BE2C (cell line): ENCODE data around the gene SETD2.

Source experiments
- DNase-seq: peaks from one replicate; pipeline ENCODE4 v3.0.0-alpha.2; 2020
- H3K27me3 ChIP-seq: fragments of 250-450 bp; sonication (Bioruptor Pico); 2 replicates; pipeline ENCODE4 v1.5.1; 2020; ENCODE audit warnings: mild to moderate bottlenecking
- H3K36me3 ChIP-seq: fragments of 250-450 bp; sonication (Bioruptor Pico); 2 replicates; pipeline ENCODE4 v1.5.1; 2020; ENCODE audit warnings: mild to moderate bottlenecking
- H3K4me1 ChIP-seq: fragments of 250-450 bp; sonication (Bioruptor Pico); 2 replicates; pipeline ENCODE4 v1.5.1; 2020
- H3K4me3 ChIP-seq: 2 replicates; pipeline ENCODE4 v1.5.1; 2011; ENCODE audit warnings: low read depth, low read length
- H3K9me3 ChIP-seq: fragments of 250-450 bp; sonication (Bioruptor Pico); 2 replicates; pipeline ENCODE4 v1.5.1; 2020
- TF ChIP-seq, protein P1 (sequence below): IDR thresholded peaks from 2 replicates; pipeline ENCODE4 v1.5.1; 2012; ENCODE audit warnings: mild to moderate bottlenecking, low read depth, low read length

The SETD2 gene

DNA sequence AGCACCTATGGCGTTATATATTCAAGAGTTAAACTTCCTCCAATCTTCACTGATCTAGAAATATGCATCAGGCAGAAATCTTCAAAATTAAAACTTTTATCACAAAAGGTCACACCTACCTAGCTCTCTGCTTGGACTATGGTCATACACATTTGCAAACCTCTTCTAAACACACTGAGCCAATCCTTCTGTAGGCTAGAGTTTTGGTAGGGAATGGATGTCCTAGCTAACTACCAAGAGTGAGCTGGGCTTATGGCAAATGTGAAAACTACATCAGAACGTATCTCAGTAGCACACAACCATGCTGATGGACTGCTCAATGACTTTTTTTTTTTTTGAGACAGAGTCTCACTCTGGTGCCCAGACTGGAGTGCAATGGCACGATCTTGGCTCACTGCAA, 29.6 kb downstream of the SETD2 start:
- Histone ChIP-seq H3K4me3 (no peak overlapping the region), H3K4me1 (no peaks in the 10 kb centered on the region), H3K36me3 (no peaks in the 10 kb centered on the region), H3K27me3 (no peaks in the 10 kb centered on the region), H3K9me3 (no peaks in the 10 kb centered on the region)
- no peak for DNase-seq
- TF ChIP-seq, protein P1, sequence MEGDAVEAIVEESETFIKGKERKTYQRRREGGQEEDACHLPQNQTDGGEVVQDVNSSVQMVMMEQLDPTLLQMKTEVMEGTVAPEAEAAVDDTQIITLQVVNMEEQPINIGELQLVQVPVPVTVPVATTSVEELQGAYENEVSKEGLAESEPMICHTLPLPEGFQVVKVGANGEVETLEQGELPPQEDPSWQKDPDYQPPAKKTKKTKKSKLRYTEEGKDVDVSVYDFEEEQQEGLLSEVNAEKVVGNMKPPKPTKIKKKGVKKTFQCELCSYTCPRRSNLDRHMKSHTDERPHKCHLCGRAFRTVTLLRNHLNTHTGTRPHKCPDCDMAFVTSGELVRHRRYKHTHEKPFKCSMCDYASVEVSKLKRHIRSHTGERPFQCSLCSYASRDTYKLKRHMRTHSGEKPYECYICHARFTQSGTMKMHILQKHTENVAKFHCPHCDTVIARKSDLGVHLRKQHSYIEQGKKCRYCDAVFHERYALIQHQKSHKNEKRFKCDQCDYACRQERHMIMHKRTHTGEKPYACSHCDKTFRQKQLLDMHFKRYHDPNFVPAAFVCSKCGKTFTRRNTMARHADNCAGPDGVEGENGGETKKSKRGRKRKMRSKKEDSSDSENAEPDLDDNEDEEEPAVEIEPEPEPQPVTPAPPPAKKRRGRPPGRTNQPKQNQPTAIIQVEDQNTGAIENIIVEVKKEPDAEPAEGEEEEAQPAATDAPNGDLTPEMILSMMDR, result no peak

DNA sequence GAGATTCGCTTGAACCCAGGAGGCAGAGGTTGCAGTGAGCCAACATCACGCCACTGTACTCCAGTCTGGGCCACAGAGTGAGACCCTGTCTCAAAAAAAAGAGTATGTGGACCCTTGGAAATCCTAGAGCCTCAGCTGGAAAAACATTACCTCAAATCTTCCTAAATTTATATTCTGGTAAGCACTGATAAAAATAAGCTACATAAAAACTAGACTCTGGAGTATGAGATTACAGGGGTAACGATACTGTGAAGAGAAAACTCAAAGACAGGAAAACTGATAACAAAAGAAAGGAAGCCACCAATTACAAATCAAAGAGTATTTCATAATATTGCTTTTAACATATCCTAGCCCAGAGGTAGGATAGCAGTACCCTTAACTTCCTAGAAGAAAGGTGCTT, 30.3 kb downstream of the SETD2 start:
- Histone ChIP-seq H3K4me3 (no peak overlapping the region), H3K36me3 (no peaks in the 10 kb centered on the region), H3K27me3 (no peaks in the 10 kb centered on the region), H3K4me1 (no peaks in the 10 kb centered on the region), H3K9me3 (no peaks in the 10 kb centered on the region)
- TF ChIP-seq, protein P1, result no peak
- no peak for DNase-seq

DNA sequence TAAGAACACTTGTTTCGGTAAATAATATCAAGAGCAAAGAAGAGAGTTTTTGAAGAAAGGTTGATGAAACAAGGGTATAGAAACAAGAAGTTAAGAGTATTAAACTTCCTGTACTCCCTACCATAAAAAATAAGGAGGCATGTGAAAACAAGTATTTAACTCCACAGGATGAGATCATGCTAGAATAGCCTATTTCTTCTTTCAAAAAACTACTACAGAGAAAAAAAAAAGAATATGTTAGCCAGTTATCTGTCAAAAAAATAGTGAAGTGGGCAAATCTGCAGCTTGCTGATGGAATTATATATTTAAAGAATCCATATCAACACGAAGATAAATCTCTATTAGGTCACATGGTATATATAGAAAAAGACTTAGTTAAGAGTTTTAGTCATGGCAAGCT, 33.4 kb downstream of the SETD2 start:
- DNase-seq, result no peak
- TF ChIP-seq, protein P1, result no peak
- Histone ChIP-seq H3K4me1 (no peaks in the 10 kb centered on the region), H3K9me3 (no peaks in the 10 kb centered on the region), H3K36me3 (no peaks in the 10 kb centered on the region), H3K4me3 (no peak overlapping the region), H3K27me3 (no peaks in the 10 kb centered on the region)

DNA sequence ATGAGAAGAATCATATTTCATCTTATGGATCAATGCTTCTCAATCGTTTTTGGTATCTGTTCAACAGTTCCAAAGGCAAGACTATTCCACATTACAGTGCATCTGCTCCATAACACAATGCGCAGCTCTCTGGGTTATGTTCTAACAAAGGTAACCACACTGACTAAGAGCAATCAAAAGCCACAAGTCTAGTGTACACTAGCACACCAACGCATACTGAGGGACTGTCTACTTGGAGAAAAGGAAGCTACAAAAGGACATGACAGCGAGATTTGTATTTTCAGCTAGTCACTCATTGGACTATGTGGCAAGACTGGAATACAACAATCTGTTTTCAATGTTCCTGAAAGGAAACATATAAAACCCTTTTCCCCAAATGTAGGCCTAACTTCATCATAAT, 35.8 kb downstream of the SETD2 start:
- no peak for DNase-seq
- H3K36me3 ChIP-seq, result peaks cover 3% of the 10 kb centered on the region
- TF ChIP-seq, protein P1, result no peak
- H3K27me3 ChIP-seq, result no peaks in the 10 kb centered on the region
- no peaks in the 10 kb centered on the region for H3K9me3 ChIP-seq
- no peak overlapping the region for H3K4me3 ChIP-seq
- no peaks in the 10 kb centered on the region for H3K4me1 ChIP-seq

DNA sequence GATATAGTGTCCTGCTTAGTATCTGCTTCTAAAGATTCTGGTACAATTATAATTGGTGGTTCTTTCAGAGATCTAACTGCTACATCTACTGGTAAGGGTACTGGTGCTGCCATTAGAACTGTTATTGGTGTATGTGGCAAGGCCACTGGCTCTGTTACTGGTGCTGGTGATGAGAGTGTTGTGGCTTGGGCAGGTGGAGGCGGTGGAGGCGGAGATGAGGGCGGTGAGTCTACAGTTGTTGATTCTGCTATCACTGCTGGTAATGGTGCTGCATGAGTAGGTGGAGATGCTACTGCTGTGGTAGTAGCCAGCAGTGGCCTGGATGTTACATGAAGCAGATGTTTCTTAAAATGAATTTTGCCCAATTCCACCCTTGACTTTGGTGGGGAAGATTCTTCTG, 40.1 kb downstream of the SETD2 start:
- TF ChIP-seq, protein P1, result no peak
- Histone ChIP-seq H3K4me3 (no peak overlapping the region), H3K27me3 (no peaks in the 10 kb centered on the region), H3K36me3 (peaks cover 3% of the 10 kb centered on the region), H3K9me3 (no peaks in the 10 kb centered on the region), H3K4me1 (no peaks in the 10 kb centered on the region)
- no peak for DNase-seq

DNA sequence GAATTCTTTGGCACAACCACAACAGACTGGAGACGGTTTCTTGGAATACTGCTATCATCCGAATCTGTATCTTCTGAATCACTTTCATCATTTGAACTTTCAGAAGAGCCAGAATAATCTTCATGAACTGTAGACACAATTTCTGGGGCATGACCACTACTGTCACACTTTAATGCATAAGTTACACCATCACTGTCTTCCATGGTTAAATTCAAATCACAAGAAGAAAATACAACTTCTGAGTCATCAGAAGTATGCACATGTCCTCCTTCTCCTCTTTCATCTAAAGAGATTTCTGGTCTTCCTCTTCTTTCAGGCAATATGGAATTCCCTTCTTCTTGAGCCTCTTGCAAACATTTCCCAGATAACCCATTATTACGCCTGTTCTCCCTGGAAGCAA, 42.5 kb downstream of the SETD2 start:
- no peaks in the 10 kb centered on the region for H3K9me3 ChIP-seq
- no peaks in the 10 kb centered on the region for H3K4me1 ChIP-seq
- H3K36me3 ChIP-seq, result peaks cover 3% of the 10 kb centered on the region
- no peaks in the 10 kb centered on the region for H3K27me3 ChIP-seq
- TF ChIP-seq, protein P1, result no peak
- no peak for DNase-seq
- H3K4me3 ChIP-seq, result no peak overlapping the region
